Heart left ventricle (tissue), 16 donors: Measurements from ENCODE around the gene ITGA3. TPM values are rescaled to one million over a fixed set of nuclear protein-coding genes. Genes with fewer than 3 reads are reported as not detected.

Source experiments
- ATAC-seq, 4 donors: fragments of 200-7000 bp; cut with Tn5 transposase; one replicate each; pipeline ENCODE4 v1.9.1; 2020 to 2022; ENCODE audit warnings: moderate library complexity in 4 of 4, mild to moderate bottlenecking in 3 of 4, moderate number of reproducible peaks in 1 of 4
- DNase-seq, 5 donors: peaks; one replicate each; pipeline ENCODE4 v3.0.0-alpha.2; 2020
- H3K27ac ChIP-seq, 12 donors: fragments of 200-600 bp; sonication (generic) in 4 of 12; one replicate each; pipeline versions ENCODE4 v1.5.0 to v1.8.0; 2016 to 2022; ENCODE audit warnings: mild to moderate bottlenecking in 2 of 12
- H3K27me3 ChIP-seq, 9 donors: fragments of 200-600 bp; sonication (generic) in 2 of 9; one replicate each; pipeline versions ENCODE4 v1.5.1 to v1.8.0; 2016 to 2022; ENCODE audit warnings: mild to moderate bottlenecking in 3 of 9
- H3K36me3 ChIP-seq, 9 donors: fragments of 200-600 bp; sonication (generic) in 2 of 9; one replicate each; pipeline versions ENCODE4 v1.5.0 to v1.8.0; 2018 to 2022; ENCODE audit warnings: mild to moderate bottlenecking in 2 of 9
- H3K4me1 ChIP-seq, 12 donors: fragments of 200-600 bp; sonication (generic) in 4 of 12; one replicate each; pipeline versions ENCODE4 v1.5.0 to v1.8.0; 2016 to 2022; ENCODE audit warnings: mild to moderate bottlenecking in 3 of 12
- H3K4me3 ChIP-seq, 12 donors: fragments of 200-600 bp; sonication (generic) in 4 of 12; one replicate each; pipeline versions ENCODE4 v1.5.0 to v1.8.0; 2017 to 2022; ENCODE audit warnings: mild to moderate bottlenecking in 9 of 12, moderate library complexity in 4 of 12
- H3K9me3 ChIP-seq, 12 donors: fragments of 200-600 bp; sonication (generic) in 4 of 12; one replicate each; pipeline versions ENCODE4 v1.5.0 to v1.8.0; 2016 to 2022; ENCODE audit warnings: mild to moderate bottlenecking in 1 of 12
- POLR2A ChIP-seq, 2 donors: fragments of 450-650 bp; IDR thresholded peaks; one replicate each; pipeline ENCODE4 v1.6.1; 2017; ENCODE audit warnings: antibody characterized with exemption in 2 of 2, mild to moderate bottlenecking in 2 of 2, moderate library complexity in 2 of 2
- whole genome bisulfite sequencing, 4 donors: extraction: QIAGEN DNeasy Blood & Tissue Kit in 2 of 4; methylation state at CpG; one replicate each; pipeline versions ENCODE4 v1.1.5 to v1.1.7; 2013 to 2018; 5-methylcytosine and 5-hydroxymethylcytosine counted together
- intact Hi-C, 10 donors: fragments of 100-400 bp; cut with DNase I; formaldehyde crosslinking; loops; one replicate each; pipeline versions ENCODE4 v1.11.1 to v1.14.2; 2022
- polyA plus RNA-seq, 2 donors: library from polyadenylated mRNA; stranded (reverse); fragments of 200-250 nt; gene quantifications; one replicate each; pipeline ENCODE4 v1.2.3, GENCODE V29; 2013
- total RNA-seq, 9 donors: library from RNA; depleted of rRNA in 2 of 9; stranded (reverse); fragments of >200 nt in 2 of 9; fragmentation: NEBNext Ultra II Directional in 3 of 9; extraction: Animal tissue kit (Norgen Biotek cat#: 25700) in 3 of 9; gene quantifications; one replicate each; pipeline versions ENCODE4 v1.1.0 to v1.2.4, GENCODE V29; 2016 to 2023
- TF ChIP-seq, protein P1 (sequence below), 12 donors: fragments of 200-600 bp; sonication (generic) in 4 of 12; IDR thresholded peaks; one replicate each; pipeline versions ENCODE4 v1.5.0 to v1.8.0; 2018 to 2022; ENCODE audit warnings: antibody characterized with exemption in 12 of 12, mild to moderate bottlenecking in 5 of 12
- donor health status: ischemic (EF 13 %, LVEDD 7.1; RV severe dilation, severe dysfunction).
- donor health status: healthy with polysubstance abuse.
- donor health status: DM: no; HTN: yes; CAD: no.
- donor health status: DM: no; HTN: no; CAD: no.
- donor health status: ischemic (EF 25% LVEDD 6.9; RV normal size, moderate dysfunction).
- donor health status: ischemic (EF 25% LVEDD 5.7; RV mildly dilated, moderate dysfunction).
- donor health status: healthy.
- donor health status: DM: yes; HTN: yes; CAD: no.
- donor health status: ischemic (EF 35%, LVEDD 5.7; RV mildly dilated, moderate dysfunction).
- donor health status: nonischemic (EF 11% LVEDD 7.7; RV severe dilation, severe dysfunction).
- donor health status: DM: yes; HTN: yes; CAD: no.
- donor health status: PGD.
- donor health status: ischemic (EF 29% LVEDD 5.4; RV normal size, mild dysfunction).
- donor health status: nonischemic (EF 23%, LVEDD 6.1; RV moderate dilation, normal function).

ITGA3 gene
- total and polyA plus RNA-seq, 11 donors = 16.8 to 72.9 (median 23.6) TPM

DNA sequence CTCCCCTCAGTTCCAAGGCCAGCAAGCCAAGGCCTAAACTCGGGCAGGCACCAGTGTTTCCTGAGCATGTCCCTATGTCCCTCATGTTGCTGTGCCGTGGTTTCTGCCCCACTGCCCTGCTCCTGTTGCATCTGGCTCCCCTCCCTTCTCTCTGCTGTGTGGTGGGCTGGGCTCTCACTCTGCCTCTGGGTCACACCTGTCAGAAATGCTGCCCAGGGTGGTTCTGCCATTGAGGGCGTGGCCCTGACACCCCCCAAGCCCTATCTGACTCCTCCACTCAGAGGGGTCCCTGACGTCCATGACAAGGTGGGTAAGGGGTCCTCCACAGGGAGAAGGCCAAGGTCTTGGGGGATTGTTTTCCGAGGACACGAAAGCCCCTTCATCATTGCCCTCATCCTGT is 9.2 kb upstream of the ITGA3 start:
- no peak for TF ChIP-seq POLR2A (IDR thresholded peaks at IDR 0.05)
- TF ChIP-seq, protein P1, sequence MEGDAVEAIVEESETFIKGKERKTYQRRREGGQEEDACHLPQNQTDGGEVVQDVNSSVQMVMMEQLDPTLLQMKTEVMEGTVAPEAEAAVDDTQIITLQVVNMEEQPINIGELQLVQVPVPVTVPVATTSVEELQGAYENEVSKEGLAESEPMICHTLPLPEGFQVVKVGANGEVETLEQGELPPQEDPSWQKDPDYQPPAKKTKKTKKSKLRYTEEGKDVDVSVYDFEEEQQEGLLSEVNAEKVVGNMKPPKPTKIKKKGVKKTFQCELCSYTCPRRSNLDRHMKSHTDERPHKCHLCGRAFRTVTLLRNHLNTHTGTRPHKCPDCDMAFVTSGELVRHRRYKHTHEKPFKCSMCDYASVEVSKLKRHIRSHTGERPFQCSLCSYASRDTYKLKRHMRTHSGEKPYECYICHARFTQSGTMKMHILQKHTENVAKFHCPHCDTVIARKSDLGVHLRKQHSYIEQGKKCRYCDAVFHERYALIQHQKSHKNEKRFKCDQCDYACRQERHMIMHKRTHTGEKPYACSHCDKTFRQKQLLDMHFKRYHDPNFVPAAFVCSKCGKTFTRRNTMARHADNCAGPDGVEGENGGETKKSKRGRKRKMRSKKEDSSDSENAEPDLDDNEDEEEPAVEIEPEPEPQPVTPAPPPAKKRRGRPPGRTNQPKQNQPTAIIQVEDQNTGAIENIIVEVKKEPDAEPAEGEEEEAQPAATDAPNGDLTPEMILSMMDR (IDR thresholded peaks at IDR 0.05) = no peak
- H3K36me3 ChIP-seq = no peaks in the 10 kb centered on the region
- peaks cover 0 to 29% (median 19%) of the 10 kb centered on the region in 12 donors for H3K4me1 ChIP-seq
- H3K27me3 ChIP-seq = no peaks in the 10 kb centered on the region
- DNase-seq (no peak), ATAC-seq (no peak)
- WGBS, 4 donors = 90 to 95% (median 91%) methylated on average over 5 to 6 of the region's 6 CpGs
- no peak overlapping the region for H3K27ac ChIP-seq
- H3K4me3 ChIP-seq = no peak overlapping the region
- intact Hi-C loops = no loop called here
- no peaks in the 10 kb centered on the region for H3K9me3 ChIP-seq

DNA sequence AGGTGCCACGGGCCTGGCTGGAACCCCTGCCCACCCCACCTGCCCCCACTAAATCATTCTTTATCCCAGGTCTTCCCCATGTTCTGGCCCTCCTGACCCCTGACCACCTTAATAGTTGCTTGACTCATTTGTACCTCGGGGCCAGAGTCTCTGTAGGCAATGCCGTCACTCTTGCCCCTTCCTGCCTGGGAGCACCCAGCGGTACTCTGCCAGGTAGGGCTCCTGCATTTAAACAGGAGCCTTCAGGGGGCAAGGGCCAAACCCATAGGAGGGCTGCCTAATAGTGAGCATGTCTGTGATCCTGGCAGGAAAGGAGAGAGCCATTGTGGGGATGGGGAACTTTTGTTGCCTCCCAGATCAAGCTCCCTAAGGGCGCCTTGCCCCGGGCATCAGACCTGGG is 8.8 kb upstream of the ITGA3 start:
- intact Hi-C loops = no loop called here
- ATAC-seq (no peak), DNase-seq (no peak)
- WGBS, 4 donors = 93 to 96% (median 95%) methylated on average over 3 to 6 of the region's 6 CpGs
- Histone ChIP-seq H3K4me3 (no peak overlapping the region), H3K27me3 (no peaks in the 10 kb centered on the region), H3K27ac (peak overlapping the region in 2 of 12 donors; percentile 9 to 41), H3K36me3 (no peaks in the 10 kb centered on the region), H3K9me3 (no peaks in the 10 kb centered on the region), H3K4me1 (peaks cover 0 to 31% (median 19%) of the 10 kb centered on the region in 12 donors)
- no peak for TF ChIP-seq POLR2A (IDR thresholded peaks at IDR 0.05)
- TF ChIP-seq, protein P1 (IDR thresholded peaks at IDR 0.05) = no peak

DNA sequence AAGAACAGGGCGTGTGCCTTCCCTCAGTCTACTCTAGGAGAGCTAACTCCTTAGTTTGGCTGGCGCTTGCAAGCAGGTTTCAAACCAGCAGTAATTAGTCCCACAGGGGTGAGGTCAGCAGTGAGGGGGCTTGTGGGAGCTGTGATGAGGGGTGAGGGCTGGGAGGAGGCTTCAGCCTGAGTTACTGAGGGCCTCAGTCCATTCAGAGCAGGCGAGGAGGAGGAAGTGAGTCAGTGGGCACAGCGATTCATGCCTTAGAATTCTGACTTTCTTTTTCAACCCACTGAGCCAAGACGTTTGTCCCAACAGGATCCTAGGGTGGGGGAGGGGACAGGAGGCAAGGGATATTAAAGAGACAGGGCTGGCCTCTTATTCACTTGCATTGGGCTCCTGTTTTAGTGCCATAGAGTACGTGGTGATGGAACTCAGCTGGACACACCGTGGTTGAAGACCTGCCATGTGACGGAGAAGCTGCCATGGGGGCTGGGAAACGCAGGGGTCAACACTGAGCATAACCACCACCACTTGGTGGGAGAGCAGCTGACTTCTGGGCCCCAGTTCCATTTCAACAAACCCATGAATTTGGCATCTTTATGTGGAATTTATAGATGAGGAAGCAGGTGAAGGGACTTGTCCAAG is 8.3 kb upstream of the ITGA3 start:
- 64 to 75% (median 69%) methylated on average over 9 of the region's 9 CpGs for WGBS, 4 donors
- Histone ChIP-seq H3K27me3 (no peaks in the 10 kb centered on the region), H3K9me3 (no peaks in the 10 kb centered on the region), H3K4me1 (peaks cover 0 to 33% (median 20%) of the 10 kb centered on the region in 12 donors), H3K27ac (peak overlapping the region in 2 of 12 donors; percentile 9 to 41), H3K4me3 (no peak overlapping the region), H3K36me3 (no peaks in the 10 kb centered on the region)
- peak in 1 of 4 donors; percentile 44 for ATAC-seq
- DNase-seq = peak in 1 of 5 donors; percentile 17
- TF ChIP-seq POLR2A (IDR thresholded peaks at IDR 0.05) = no peak
- TF ChIP-seq, protein P1 (IDR thresholded peaks at IDR 0.05) = no peak
- intact Hi-C loops = no loop called here

- Histone ChIP-seq H3K36me3 (no peaks in the 10 kb centered on the region), H3K9me3 (no peaks in the 10 kb centered on the region), H3K4me1 (peaks cover 0 to 39% (median 24%) of the 10 kb centered on the region in 12 donors), H3K27ac (no peak overlapping the region), H3K27me3 (no peaks in the 10 kb centered on the region), H3K4me3 (no peak overlapping the region)
- 95 to 97% (median 96%) methylated on average over 17 of the region's 17 CpGs for WGBS, 4 donors
- intact Hi-C loops = no loop called here
- ATAC-seq (no peak), DNase-seq (no peak)
- TF ChIP-seq, protein P1 (IDR thresholded peaks at IDR 0.05) = no peak
- no peak for TF ChIP-seq POLR2A (IDR thresholded peaks at IDR 0.05)
Measured at GRCh38 chr17:50048146-50048720, 7.7 kb upstream of the ITGA3 start.
